ENCODE data around the gene TUBGCP2. TPM values are rescaled to one million over a fixed set of nuclear protein-coding genes. Genes with fewer than 3 reads are reported as not detected.
"Not testable (repeated sequence)": the region's sequence is repeated elsewhere in the genome, so short reads cannot be mapped to it uniquely, and the experiment has no call there.

TUBGCP2 gene
- total and polyA plus RNA-seq, 9 donors: 31.2 to 70.5 (median 56.0) TPM

- TF ChIP-seq EP300 (IDR thresholded peaks at IDR 0.05): no peak
- TF ChIP-seq CTCF (IDR thresholded peaks at IDR 0.05): no peak
- no peak for TF ChIP-seq POLR2A (IDR thresholded peaks at IDR 0.05)
- 0 to 1% (median 1%) methylated on average over 67 to 91 of the region's 91 CpGs for WGBS, 3 donors
- peaks cover 26% of the 10 kb centered on the region for H3K27me3 ChIP-seq
Observed at GRCh38 chr10:133325440-133326222, 17.0 kb upstream of the TUBGCP2 start.

GRCh38 chr10:133324857-133325260 is 16.2 kb upstream of the TUBGCP2 start:
- TF ChIP-seq POLR2A (IDR thresholded peaks at IDR 0.05): no peak
- no peak for TF ChIP-seq EP300 (IDR thresholded peaks at IDR 0.05)
- TF ChIP-seq CTCF (IDR thresholded peaks at IDR 0.05): no peak
- Histone ChIP-seq H3K27ac (no peak overlapping the region), H3K27me3 (peaks cover 26% of the 10 kb centered on the region), H3K4me1 (ENCODE audit: insufficient read depth) (peaks cover 7% of the 10 kb centered on the region), H3K4me3 (no peak overlapping the region), H3K36me3 (no peaks in the 10 kb centered on the region), H3K9me3 (no peaks in the 10 kb centered on the region)
- 7 to 15% (median 9%) methylated on average over 16 to 20 of the region's 20 CpGs for whole genome bisulfite sequencing, 3 donors
- DNase-seq: no peak
- intact Hi-C loops (cut with DNase I): no loop called here

More at GRCh38 chr10:133325440-133326222, 17.0 kb upstream of the TUBGCP2 start:
- Histone ChIP-seq H3K27ac (no peak overlapping the region), H3K36me3 (no peaks in the 10 kb centered on the region), H3K4me1 (ENCODE audit: insufficient read depth) (peaks cover 7% of the 10 kb centered on the region), H3K9me3 (no peaks in the 10 kb centered on the region), H3K4me3 (peak overlapping the region; percentile 24)
- intact Hi-C loops (cut with DNase I): no loop called here
- DNase-seq: no peak

GRCh38 chr10:133324198-133324792 is 15.6 kb upstream of the TUBGCP2 start:
- no peak overlapping the region for H3K4me3 ChIP-seq
- no peak for TF ChIP-seq EP300 (IDR thresholded peaks at IDR 0.05)
- TF ChIP-seq POLR2A (IDR thresholded peaks at IDR 0.05): no peak
- TF ChIP-seq CTCF (IDR thresholded peaks at IDR 0.05): no peak
- no peaks in the 10 kb centered on the region for H3K36me3 ChIP-seq
- H3K4me1 ChIP-seq (ENCODE audit: insufficient read depth): peaks cover 7% of the 10 kb centered on the region
- no peaks in the 10 kb centered on the region for H3K9me3 ChIP-seq
- peak in 3 of 5 donors; percentile 45 to 77 (median 63) for DNase-seq
- intact Hi-C loops (cut with DNase I): no loop called here
- H3K27ac ChIP-seq: no peak overlapping the region
- H3K27me3 ChIP-seq: peaks cover 26% of the 10 kb centered on the region
- WGBS, 3 donors: 4 to 13% (median 5%) methylated on average over 6 to 13 of the region's 13 CpGs

- H3K9me3 ChIP-seq; intact Hi-C loops (cut with DNase I); H3K27ac ChIP-seq; H3K4me3 ChIP-seq; H3K4me1 ChIP-seq (ENCODE audit: insufficient read depth); H3K36me3 ChIP-seq; DNase-seq: not testable (repeated sequence)
- WGBS, 3 donors: 50 to 62% (median 57%) methylated on average over 12 to 13 of the region's 14 CpGs
- peaks cover 18% of the 10 kb centered on the region for H3K27me3 ChIP-seq
Observed at GRCh38 chr10:133322064-133322709, 13.5 kb upstream of the TUBGCP2 start.

GRCh38 chr10:133320852-133321422 is 12.3 kb upstream of the TUBGCP2 start:
- H3K4me1 ChIP-seq (ENCODE audit: insufficient read depth); H3K36me3 ChIP-seq; H3K27ac ChIP-seq; H3K27me3 ChIP-seq; intact Hi-C loops (cut with DNase I); H3K9me3 ChIP-seq; H3K4me3 ChIP-seq; DNase-seq: not testable (repeated sequence)
- WGBS, 3 donors: 84 to 88% (median 87%) methylated on average over 6 of the region's 6 CpGs

All from ovary (tissue), 9 donors.